Measurements from ENCODE around the gene ARID5B.

- no peak for TF ChIP-seq SP1 (IDR thresholded peaks at IDR 0.05)
- no peak for TF ChIP-seq LEF1 (IDR thresholded peaks at IDR 0.05; ENCODE audit: borderline replicate concordance)
- no peak for TF ChIP-seq FOXM1 (IDR thresholded peaks at IDR 0.05; ENCODE audit: borderline replicate concordance)
- no peak for TF ChIP-seq ELF4 (IDR thresholded peaks at IDR 0.05)
- no peak for TF ChIP-seq TARDBP (IDR thresholded peaks at IDR 0.05)
- TF ChIP-seq NFRKB (IDR thresholded peaks at IDR 0.05): no peak
Observed at GRCh38 chr10:62017491-62017870, 116.0 kb downstream of the ARID5B start.

Data from HEK293T (cell line).